ENCODE results near the gene TSFM.

DNA sequence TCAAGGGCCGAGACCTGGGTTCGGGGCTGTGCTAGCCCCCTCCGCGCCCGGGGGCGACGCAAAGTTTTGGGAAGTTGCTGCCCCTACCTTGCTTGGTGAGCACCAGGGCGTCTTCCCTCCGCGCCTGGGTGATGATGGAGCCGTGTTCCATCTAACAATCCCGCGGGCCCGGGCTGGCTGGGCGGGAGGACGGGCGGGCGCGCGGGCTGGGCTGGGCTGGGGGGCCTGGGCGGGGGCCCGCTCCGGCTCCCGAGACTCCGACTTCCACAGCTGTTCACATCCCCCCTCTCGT lies 63.6 kb downstream of the TSFM start:
- TF ChIP-seq, protein P1, sequence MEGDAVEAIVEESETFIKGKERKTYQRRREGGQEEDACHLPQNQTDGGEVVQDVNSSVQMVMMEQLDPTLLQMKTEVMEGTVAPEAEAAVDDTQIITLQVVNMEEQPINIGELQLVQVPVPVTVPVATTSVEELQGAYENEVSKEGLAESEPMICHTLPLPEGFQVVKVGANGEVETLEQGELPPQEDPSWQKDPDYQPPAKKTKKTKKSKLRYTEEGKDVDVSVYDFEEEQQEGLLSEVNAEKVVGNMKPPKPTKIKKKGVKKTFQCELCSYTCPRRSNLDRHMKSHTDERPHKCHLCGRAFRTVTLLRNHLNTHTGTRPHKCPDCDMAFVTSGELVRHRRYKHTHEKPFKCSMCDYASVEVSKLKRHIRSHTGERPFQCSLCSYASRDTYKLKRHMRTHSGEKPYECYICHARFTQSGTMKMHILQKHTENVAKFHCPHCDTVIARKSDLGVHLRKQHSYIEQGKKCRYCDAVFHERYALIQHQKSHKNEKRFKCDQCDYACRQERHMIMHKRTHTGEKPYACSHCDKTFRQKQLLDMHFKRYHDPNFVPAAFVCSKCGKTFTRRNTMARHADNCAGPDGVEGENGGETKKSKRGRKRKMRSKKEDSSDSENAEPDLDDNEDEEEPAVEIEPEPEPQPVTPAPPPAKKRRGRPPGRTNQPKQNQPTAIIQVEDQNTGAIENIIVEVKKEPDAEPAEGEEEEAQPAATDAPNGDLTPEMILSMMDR (conservative IDR thresholded peaks at IDR 0.05 in 1 of 2, IDR thresholded peaks at IDR 0.05 in 1 of 2; ENCODE audit: low read depth in 1 of 2, low read length in 2 of 2) = no peak
- TF ChIP-seq EZH2 (IDR thresholded peaks at IDR 0.05; ENCODE audit: low read length, missing control alignments) = no peak

Data from fibroblast of lung (primary cell).